ENCODE data around the gene MELK. TPM values are rescaled to one million over a fixed set of nuclear protein-coding genes. Genes with fewer than 3 reads are reported as not detected.

Gene MELK
- total RNA-seq, 6 experiments from 2014 or later = 0.39 to 5.3 (median 1.6) TPM; not detected in 1

- no peak overlapping the region for H3K4me3 ChIP-seq
- H3K36me3 ChIP-seq = no peaks in the 10 kb centered on the region
- no peaks in the 10 kb centered on the region for H3K4me1 ChIP-seq
- ATAC-seq (no peak), DNase-seq (no peak)
- intact Hi-C loops (cut with DNase I) = no loop called here
- TF ChIP-seq, protein P1, sequence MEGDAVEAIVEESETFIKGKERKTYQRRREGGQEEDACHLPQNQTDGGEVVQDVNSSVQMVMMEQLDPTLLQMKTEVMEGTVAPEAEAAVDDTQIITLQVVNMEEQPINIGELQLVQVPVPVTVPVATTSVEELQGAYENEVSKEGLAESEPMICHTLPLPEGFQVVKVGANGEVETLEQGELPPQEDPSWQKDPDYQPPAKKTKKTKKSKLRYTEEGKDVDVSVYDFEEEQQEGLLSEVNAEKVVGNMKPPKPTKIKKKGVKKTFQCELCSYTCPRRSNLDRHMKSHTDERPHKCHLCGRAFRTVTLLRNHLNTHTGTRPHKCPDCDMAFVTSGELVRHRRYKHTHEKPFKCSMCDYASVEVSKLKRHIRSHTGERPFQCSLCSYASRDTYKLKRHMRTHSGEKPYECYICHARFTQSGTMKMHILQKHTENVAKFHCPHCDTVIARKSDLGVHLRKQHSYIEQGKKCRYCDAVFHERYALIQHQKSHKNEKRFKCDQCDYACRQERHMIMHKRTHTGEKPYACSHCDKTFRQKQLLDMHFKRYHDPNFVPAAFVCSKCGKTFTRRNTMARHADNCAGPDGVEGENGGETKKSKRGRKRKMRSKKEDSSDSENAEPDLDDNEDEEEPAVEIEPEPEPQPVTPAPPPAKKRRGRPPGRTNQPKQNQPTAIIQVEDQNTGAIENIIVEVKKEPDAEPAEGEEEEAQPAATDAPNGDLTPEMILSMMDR (IDR thresholded peaks at IDR 0.05) = no peak
- no peak for TF ChIP-seq POLR2A (IDR thresholded peaks at IDR 0.05)
- 37% methylated on average over 3 of the region's 3 CpGs for WGBS (ENCODE audit: insufficient coverage, low coverage, low lambda C conversion rate, missing lambda C conversion rate)
- H3K9me3 ChIP-seq = no peaks in the 10 kb centered on the region
- no peak overlapping the region for H3K27ac ChIP-seq
- no peaks in the 10 kb centered on the region for H3K27me3 ChIP-seq
Observed at GRCh38 chr9:36725777-36726356, 153.2 kb downstream of the MELK start.

Other genes starting within 250 kb of the MELK start
- 10 to 100 TPM in 4 of 6 experiments, 1 to 10 TPM in 2; 6.8 to 13.5 (median 11.9) TPM for gene RNF38, start 172.6 kb upstream of the MELK start, total RNA-seq